HG03103 (cell line): ENCODE data around the gene PURA.

ENCODE experiments used
- ATAC-seq: cut with Tn5 transposase; IDR thresholded peaks from one replicate; pipeline ENCODE4 v1.9.1; 2021; ENCODE audit warnings: low read depth; ENCODE audit not compliant: unreplicated experiment

PURA gene

DNA sequence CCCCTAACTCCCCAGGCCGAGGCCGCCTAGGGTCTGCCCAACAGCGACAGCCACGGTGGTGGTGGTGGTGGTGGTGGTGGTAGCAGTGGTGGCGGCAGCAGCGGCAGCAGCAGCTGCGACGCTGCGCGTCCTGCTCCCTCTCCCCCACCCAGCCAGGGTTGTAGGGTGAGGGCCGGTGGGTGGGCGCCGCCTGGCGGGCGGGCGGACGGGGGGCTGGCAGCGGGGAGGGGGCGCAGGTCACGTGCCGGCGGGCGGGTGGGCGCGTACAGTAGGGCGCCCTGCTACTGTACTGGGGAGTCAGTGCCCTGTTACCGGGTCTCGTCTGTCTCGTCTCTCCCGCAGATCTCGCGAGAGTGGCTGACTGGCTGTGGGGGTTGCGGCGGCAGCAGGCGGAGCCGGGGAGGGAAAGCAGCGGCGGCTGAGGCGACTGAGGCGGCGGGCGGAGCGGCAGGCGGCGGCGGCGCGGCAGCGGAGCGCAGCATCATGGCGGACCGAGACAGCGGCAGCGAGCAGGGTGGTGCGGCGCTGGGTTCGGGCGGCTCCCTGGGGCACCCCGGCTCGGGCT is at the start of gene PURA:
TSS of gene PURA (plus strand) at position 411 of the 565 bp plus-strand sequence. CDS start at position 484, 73 bp downstream.
- peak; percentile 85 for ATAC-seq

DNA sequence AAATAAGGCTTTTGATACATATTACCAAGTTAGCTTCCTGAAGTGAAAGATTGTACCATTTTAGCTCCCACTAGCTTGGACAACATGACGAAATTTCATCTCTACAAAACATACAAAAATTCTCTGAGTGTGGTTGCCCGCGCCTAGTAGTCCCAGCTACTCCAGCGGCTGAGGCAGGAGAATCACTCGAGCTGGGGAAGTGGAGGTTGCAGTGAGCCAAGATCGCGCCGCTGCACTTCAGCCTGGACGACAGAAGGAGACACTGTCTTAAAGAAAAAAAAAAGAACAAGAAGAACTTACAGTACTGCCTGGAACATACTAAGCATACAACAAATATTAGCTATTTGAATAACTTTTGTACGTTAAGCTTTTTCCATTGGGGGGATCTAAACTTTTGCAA is 41.1 kb upstream of the PURA start:
- no peak for ATAC-seq

DNA sequence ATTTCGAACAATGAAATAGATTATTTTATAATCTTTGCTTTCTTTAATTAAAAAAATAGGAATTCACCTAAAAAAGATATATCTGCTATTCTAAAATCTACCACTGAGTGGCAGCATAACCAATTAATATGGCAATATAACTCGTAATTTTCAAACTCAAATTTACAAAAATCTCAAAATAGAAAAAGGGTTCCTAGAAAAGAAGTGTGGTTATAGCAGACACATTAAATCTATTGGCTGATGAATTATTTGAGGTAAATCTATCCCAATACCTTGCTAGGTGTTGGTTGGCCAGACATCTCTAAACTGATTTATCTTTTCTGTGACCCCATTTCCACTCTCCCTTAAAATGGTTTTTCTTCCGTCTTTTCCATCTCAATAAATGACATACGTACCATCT is 40.6 kb upstream of the PURA start:
- ATAC-seq: no peak

DNA sequence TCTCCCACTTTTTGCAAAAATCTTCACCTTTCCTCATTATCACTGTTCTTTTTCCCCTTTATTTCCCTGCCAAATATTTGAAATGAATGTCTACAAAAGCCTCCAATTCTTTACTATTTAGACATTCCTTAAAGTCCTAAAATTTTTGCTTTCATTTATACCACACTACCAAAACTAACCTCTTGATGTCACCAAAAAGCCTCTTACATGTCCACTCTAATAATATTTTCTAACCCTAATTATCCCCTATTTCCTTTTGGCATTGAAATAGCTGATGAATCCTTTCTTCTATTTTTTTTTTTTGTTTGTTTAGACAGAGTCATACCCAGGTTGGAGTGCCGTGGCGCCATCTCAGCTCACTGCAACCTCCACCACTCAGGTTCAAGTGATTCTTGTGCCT is 38.5 kb upstream of the PURA start:
- no peak for ATAC-seq

DNA sequence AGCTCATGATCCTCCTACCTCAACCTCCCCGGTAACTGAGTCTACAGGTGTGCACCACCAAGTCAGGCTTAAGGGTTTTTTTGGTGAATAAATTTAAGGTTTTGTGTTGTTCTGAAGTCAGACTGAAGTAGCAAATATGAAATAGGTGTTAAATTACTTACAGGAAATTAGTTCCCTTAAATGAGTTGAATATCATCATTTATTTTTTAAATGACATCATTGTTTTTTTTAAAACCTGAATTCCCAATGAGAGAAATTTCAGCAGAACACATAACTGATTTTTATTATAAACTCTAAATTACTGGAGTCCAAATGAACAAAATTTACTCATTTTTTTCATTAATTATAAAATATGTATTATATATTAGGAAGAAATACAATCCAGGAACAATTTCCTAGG is 37.8 kb upstream of the PURA start:
- ATAC-seq: no peak

DNA sequence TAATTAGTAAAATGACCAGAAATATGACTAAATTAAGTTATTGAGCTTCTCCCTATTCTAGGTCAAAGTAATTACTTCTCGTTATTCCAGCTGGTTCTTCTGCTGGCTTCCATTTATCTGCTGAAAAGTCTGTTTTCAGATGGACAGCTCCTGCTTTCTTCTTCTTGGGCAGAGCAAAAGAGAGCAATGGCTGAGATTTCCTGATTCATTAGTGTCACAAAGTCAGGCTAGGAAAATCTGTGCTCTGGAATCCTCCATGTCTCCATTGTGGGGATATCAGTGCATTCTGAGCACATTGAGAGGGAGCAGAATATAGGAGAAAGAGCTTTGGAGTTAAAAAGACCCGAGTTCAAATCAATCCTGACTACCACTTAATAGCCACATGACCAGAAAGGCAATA is 37.1 kb upstream of the PURA start:
- ATAC-seq: no peak

DNA sequence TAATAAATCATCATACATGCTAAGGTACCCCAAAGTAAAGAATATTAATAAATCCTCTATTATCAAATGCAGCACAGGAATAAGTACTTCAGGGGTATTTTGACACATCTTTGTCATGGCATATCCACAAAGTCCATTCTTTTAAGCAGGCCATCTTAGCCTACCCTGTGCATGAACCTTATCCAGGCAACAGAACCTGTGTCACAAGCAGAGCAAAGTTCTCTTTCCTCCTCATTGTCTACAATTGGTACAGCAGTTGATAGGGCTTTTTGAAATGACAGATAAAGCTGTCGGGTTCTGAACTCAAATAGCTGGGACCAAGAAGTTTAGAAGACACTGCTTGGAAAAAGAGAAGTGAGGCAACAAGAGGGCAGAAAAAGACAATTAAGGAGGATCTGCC is 30.8 kb upstream of the PURA start:
- no peak for ATAC-seq

DNA sequence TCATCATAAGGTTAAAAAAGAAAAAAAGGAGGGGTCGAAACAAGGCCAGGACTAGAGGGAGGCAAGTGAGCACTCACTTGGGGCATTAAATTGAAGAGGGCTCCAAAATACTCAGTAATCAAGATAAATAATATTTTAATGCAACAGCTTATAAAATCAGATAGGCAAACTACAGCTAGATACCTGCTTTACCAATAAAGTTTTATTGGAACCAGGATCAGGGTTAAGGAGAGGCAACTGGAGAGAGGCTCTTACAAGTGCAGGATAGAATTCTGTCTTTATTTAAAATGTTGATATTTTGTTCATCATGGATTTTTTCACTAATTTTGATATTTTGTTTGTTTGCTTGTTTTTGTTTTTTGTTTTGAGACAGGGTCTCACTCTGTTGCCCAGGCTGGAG is 30.3 kb upstream of the PURA start:
- no peak for ATAC-seq

DNA sequence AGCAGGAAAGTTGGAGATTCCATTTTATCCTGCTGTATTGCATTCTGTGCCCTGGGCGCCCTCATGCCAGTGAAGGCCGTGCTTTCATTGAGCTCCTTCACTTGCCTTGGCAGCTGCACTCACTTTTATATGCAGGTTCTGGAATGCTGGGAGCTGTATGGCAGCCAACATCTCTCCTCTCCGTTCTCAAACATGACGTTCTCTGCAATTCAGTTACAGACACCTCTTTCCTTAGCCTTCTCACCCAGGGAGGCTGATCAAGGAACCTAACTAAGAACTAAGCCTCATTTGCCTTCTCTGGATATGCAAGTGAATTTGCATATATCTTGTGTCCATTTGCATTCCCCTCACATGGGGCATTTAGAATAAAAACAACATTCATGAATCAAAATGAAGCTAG is 29.4 kb upstream of the PURA start:
- ATAC-seq: no peak

DNA sequence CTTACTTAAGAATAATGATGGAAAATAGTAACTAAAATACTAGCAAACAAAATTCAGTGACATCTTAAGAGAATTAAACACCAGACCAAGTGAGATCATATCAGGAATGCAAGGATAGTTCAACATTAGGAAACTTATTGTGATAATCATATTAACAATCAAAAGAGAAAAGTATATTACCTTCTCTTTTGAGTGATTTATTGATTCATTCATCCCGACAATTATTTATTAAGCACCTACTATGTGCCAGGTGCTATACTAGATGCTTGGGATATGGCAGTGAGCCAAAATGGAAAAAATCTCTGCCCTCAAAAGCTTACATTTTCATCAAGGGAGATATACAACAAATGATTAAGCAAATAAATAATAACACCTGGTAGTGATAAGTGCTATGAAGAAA is 23.7 kb upstream of the PURA start:
- ATAC-seq: no peak

DNA sequence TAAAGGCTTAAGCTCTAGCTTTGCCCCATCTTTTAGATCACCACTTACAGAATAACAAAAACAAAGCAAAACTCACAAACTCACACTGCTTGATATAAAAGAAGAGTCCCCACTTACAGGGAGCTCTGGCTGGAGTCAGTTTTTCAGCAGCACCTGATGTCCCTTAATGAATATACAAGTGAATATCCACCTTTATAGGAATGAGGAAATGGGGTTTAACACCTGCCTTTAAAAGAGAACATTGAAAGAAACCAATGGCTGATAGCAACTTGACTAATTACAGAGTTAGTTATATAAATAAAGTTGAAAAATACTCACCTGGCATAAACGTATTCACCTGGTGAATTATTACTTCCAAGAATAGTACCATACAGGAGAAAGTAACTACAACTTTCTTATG is 20.7 kb upstream of the PURA start:
- ATAC-seq: no peak

DNA sequence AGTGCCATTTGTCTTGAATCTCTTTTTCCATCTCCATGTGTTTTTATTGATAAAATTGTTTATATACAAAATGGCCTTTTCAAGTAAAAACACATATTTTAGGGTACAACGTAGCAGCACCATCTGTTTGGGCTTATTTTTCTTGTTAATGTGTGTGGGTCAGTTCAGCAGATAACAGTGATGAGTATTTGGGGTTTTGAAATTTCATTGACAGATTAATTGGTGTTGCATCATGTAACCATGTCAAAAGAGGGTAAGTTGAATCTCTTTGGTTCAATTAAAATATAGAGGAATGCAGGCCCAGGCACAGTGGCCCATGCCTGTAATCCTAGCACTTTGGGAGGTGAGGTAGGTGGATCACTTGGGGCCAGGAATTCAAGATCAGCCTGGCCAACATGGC is 20.0 kb upstream of the PURA start:
- no peak for ATAC-seq

DNA sequence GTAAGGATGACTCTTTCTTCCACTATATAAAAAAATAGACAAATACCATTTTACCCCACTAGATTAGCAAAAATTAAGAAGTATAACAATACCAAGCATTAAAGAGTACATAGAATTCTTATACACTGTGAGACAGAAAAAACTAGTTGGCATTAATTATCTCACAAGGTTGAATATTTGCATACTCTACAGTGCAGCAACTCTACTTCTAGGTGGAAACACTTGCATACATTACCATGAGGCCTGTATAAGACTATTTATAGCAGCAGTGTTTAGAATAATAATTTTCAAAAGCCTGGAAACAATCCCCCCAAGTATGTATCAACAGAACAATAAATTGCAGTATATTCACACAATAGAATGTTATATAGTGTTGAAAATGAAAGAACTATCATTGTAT is 19.0 kb upstream of the PURA start:
- ATAC-seq: no peak

DNA sequence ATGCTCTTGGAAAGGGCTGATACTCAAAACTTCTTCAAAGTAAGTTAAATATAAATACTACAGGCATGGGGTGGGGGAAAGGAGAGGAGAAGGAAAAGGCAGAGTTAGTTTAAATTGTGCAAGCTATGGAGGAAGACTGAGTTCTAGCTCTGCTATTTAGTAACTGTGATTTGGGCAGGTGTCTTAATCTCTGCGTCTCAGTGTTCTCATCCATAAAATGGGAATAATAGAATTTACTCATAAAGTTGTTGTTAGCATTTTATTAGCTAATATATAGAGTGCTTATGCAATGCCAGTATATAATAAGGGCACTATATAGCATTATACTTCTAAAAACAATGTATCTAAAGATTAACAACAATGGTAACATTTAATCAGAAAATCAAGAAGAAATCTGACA is 12.7 kb upstream of the PURA start:
- ATAC-seq: no peak

DNA sequence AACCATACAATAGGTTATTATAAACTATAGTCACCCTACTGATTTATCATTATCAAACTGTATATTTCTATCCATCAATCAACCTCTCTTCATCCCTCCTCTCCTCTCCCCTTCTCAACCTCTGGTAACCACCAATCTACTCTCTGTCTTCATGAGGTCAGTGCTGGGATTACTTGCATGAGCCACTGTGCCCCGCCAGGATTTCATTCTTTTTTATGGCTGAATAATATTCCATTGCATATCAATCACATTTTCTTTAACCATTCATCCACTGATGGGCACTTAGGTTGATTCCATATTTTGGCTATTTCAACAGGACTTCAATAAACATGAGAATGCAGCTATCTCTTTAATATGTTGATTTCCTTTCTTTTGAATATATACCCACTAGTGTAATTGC is 10.8 kb upstream of the PURA start:
- ATAC-seq: no peak

DNA sequence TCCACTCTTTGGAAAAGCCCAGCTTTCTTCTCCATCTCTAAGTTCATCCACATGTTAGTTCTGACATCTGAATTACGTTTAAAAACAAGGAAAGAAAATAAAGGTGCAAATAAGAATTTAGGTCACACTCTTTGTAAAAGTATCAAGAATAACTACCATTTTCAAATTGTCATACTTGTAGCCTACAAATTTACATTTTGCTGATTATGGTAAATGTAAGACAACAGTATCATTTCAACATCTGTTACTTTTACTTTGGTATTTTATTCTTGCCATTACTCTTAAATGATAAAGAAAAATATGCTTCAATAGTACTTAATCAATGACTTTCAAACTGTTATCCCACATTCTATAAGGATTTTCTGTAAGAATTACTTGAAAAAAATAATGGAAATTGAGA is 9.8 kb upstream of the PURA start:
- no peak for ATAC-seq

DNA sequence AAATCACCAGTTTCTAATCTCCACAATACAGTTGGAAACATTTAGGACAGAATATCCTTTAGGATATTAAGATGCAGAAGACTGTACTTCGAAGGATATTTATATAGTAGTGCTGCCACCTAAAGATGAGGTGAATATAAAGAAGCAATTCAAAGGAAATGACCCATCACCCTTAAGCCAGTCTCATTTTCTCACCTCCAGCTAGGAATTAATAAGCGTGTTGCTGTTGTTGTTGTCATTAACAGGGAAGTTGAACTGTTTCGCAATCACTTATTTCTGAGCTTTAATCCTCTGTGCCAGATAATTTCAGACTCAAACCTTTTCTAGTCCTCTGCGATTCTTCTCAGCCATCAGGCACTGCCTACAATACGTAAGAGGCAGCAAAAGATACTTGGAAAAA is 7.8 kb upstream of the PURA start:
- no peak for ATAC-seq

DNA sequence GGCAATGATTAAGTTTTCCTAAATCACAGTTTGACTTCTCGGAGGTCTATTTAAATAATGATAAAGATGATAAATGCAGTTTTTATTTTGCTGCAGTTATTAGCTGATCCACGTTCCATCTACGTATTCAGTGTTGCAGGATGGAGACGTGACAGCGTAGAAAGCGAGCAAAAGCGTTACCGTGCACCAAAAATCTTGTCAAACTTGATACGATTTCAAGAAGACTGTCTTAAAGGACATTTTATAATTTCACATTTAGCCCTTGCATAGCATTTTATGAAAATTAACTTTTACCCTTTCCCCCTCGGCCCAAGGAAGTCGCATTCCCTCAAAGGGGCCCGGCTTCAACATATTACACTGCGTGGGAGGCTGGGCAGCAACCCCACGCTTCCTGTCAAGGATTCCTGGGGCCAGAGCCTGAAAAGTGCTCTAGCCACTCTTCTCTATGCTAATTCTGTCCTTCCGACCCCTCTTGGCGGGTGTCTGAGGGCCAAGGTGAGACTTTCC is 7.1 kb upstream of the PURA start:
- no peak for ATAC-seq

DNA sequence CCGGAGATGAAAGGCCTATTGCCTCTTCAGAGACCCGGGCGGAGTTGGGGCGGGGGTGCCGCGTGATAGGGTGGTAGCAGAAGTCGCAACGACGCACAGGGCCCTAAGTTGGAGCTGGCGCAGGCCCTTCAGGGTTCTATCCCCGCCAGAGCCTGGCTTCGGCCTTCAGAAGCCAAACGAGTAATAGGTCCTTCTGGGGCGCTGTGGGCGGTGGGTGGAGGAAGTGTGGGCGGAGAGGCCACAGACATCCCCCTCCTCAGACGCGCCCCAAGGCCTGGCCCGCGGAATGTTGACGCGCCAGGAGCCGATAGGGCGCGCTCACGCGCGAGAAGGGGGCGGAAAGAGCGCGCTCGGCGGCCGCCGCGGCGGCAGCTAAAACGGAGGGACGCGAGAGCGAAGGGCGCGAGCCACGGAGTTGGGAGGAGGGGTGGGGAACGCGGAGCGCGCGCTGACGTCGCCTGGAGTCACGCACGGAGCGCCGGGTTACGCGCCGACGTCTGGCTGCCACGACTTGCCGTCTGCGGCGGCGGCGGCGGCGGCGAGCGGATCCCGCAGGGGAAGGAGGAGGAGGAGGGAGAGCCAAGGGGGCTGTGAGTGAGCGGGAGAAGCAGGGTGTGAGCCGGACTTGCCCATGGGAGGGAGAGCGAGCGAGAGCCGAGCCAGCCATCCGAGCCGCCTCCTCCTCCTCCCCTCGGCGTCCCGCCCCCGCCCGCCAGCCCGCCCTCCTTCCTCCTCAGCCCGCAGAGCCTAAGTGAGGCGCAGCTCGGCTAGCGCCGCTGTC is 6.4 kb upstream of the PURA start:
- ATAC-seq: peak; percentile 83

DNA sequence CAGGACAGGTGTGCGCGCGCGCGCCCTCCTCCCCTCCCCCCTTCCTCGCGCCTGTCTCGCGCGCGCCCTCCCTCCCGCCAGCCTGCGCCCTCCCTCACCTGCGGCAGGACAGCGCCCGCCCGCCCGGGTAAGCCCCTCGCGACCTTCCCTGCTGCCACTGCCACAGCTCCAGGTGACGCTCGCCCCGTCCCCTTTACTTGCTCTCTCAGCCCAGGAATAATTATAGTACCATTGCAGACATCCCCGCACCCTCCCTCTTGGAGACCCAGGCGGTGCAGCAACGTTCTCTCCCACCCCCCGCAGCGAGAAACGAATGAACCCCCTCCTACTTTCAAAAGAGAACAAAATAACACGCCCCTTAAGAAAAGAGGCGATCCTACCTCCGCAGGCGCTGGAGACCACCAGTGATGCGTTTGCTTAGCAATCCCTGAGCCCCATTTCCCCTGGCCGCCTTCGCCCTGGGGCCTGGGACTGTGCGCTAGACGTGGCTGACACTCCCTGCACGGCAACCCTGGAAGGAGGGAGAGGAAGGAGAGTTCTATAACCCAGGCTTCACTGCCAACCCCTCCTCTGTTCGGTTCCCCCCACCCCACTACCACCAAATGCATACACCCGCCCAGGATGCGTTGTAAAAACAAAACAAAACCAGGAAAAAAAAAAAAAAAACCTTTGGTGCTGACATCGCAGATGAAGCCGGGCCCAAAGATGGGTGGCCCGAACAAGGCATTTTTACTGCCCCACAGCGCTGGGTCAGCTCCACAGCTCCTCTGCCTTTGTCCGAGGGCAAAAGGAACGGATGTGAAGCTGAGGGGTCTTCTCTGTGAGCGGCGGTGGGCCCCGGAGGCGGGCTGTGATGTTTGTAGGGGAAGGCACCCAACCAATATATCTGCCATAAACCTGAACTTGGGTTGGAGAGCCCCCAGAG is 5.6 kb upstream of the PURA start:
- ATAC-seq: no peak

DNA sequence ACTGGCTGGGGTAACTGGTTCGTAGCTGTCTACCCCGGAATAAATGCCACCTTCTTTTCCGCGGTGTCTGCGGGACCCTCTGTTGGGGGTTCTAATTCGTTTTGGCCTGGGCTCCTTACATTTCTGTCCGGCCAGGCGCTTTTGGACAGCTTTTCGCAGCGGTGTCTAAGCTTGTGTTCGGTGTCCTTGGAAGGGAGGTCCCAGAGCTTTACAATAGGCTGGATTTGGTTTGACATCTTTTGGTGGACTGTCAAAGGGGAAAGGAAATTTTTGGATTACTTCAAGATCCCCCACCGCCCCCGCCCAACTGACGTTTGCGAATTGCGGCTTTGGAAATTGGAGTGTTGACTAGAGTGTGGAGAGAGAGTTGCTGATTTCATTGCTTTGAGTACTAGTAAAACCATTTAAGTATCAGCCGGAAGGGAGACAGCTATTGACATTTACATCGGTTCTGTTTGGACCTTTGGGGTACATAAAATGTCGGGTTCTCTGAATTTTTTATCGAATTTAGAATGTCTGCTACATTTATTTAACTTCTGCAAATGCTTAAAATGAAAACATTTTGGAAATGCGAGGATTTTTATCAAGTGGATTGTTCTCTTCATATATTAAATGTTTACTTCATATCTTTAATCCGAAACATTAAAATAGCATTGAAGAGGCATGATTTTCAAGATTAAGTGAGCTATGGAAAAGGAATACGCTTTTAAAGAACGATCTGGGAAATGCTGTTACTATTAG is 4.7 kb upstream of the PURA start:
- no peak for ATAC-seq
